Activated CD8-positive, alpha-beta memory T cell treated with anti-CD3 and anti-CD28 coated beads, Interleukin-2, amount 50 U/mL, for 1 hour (primary cell): ENCODE results near the gene ZNF681.
"Not testable (repeated sequence)": the region's sequence is repeated elsewhere in the genome, so short reads cannot be mapped to it uniquely, and the experiment has no call there.

Experiments
- DNase-seq: peaks from one replicate; pipeline ENCODE4 v3.0.0-alpha.2; 2020; ENCODE audit errors: extremely low read depth

The ZNF681 gene

GRCh38 chr19:23692937-23693336, 65.8 kb downstream of the ZNF681 start:
- DNase-seq = not testable (repeated sequence)
